ENCODE measurements around the gene NCR3LG1.

The NCR3LG1 gene

DNA sequence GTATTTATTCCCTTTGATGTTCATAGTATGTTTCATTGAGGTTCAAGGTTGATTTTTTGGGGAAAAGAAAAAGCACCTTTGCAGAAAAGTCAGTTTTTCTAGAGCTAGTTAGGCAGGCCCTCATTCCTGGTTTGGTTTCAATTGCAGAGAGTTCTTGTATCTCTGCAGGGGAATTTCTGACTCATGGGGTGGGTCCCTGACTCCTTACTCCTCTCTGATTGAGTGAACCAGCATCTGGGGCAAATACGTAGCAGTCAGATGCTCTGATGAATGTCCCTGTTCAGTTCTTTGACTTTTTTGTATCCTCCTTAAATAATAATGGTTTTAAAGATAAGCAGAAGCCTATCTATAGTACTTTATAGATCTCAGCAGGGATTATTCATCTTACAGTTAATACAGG is 7.7 kb upstream of the NCR3LG1 start:
- peak; percentile 88 for ATAC-seq
- TF ChIP-seq ZC3H10 (CRISPR knock-in tag; IDR thresholded peaks at IDR 0.05) (no peak), ZNF70 (CRISPR knock-in tag; IDR thresholded peaks at IDR 0.05) (no peak), ESRRG (CRISPR knock-in tag; IDR thresholded peaks at IDR 0.05) (no peak), ZFP30 (CRISPR knock-in tag; IDR thresholded peaks at IDR 0.05) (no peak), RARB (CRISPR knock-in tag; IDR thresholded peaks at IDR 0.05) (no peak), GLIS3 (CRISPR knock-in tag; IDR thresholded peaks at IDR 0.05) (no peak)
- TF ChIP-seq, protein P1, sequence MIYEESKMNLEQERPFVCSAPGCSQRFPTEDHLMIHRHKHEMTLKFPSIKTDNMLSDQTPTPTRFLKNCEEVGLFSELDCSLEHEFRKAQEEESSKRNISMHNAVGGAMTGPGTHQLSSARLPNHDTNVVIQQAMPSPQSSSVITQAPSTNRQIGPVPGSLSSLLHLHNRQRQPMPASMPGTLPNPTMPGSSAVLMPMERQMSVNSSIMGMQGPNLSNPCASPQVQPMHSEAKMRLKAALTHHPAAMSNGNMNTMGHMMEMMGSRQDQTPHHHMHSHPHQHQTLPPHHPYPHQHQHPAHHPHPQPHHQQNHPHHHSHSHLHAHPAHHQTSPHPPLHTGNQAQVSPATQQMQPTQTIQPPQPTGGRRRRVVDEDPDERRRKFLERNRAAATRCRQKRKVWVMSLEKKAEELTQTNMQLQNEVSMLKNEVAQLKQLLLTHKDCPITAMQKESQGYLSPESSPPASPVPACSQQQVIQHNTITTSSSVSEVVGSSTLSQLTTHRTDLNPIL (CRISPR knock-in tag; IDR thresholded peaks at IDR 0.05; ENCODE audit: low read depth), result no peak
- TF ChIP-seq, protein P2, sequence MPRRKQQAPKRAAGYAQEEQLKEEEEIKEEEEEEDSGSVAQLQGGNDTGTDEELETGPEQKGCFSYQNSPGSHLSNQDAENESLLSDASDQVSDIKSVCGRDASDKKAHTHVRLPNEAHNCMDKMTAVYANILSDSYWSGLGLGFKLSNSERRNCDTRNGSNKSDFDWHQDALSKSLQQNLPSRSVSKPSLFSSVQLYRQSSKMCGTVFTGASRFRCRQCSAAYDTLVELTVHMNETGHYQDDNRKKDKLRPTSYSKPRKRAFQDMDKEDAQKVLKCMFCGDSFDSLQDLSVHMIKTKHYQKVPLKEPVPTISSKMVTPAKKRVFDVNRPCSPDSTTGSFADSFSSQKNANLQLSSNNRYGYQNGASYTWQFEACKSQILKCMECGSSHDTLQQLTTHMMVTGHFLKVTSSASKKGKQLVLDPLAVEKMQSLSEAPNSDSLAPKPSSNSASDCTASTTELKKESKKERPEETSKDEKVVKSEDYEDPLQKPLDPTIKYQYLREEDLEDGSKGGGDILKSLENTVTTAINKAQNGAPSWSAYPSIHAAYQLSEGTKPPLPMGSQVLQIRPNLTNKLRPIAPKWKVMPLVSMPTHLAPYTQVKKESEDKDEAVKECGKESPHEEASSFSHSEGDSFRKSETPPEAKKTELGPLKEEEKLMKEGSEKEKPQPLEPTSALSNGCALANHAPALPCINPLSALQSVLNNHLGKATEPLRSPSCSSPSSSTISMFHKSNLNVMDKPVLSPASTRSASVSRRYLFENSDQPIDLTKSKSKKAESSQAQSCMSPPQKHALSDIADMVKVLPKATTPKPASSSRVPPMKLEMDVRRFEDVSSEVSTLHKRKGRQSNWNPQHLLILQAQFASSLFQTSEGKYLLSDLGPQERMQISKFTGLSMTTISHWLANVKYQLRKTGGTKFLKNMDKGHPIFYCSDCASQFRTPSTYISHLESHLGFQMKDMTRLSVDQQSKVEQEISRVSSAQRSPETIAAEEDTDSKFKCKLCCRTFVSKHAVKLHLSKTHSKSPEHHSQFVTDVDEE (CRISPR knock-in tag; IDR thresholded peaks at IDR 0.05), result no peak

DNA sequence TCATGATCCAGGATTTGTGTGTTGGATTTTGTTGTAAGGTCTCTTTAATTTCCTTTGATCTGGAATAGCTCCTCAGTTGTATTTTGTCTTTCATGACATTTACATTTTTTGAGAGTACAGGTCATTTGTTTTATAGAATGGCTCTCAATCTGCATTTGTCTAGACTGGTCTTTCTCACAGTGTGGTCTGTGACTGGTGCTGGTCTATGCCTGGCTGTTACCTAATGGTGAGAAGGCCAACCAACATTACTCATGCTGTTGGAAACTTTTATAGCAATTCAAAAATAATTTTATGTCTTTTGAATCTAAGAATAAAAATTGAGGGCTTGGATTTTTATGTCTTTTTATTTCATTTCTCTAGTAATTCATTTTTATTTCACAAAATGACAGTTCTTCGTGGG is 3.9 kb upstream of the NCR3LG1 start:
- TF ChIP-seq ARNTL (CRISPR knock-in tag; IDR thresholded peaks at IDR 0.05; ENCODE audit: borderline replicate concordance, low read depth) (no peak), ZC3H10 (CRISPR knock-in tag; IDR thresholded peaks at IDR 0.05) (no peak)
- no peak for ATAC-seq

DNA sequence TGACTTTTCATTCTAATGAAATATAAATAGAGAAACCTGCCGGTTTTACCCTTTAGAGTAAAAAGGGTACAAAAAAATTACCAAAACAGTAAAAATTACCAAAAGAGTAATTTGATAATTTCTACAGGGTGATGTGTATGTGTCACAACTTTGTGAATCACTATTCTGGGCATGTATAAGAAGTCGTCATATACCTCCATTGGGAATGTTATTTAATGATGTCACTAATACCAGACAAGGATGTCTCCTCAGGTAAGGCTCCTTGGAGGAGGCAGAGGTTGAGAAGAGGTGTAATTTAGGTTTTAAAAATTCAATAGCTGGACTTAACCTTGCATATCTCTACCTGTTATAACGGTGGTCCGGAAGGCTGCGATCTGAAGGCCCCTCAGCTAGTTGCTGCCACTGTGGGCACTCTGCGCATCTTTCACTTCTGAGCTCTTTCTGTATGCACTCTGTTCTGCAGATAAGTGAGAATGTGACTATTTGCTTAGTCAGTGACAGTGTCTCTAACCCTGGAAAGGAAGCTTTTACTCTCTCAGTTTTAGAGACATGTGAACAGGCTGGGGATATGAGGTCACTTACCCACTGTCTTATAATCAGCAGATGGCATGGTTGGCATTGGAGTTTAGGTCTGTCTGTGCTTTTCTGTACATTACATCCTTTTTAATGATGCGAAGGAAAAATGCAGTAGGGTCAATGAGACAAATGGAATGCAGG is 987 bp upstream of the NCR3LG1 start:
- ATAC-seq, result no peak
- TF ChIP-seq ZNF565 (CRISPR knock-in tag; conservative IDR thresholded peaks at IDR 0.05; ENCODE audit: low read depth) (no peak), ZC3H10 (CRISPR knock-in tag; IDR thresholded peaks at IDR 0.05) (no peak), ZNF8 (CRISPR knock-in tag; IDR thresholded peaks at IDR 0.05) (no peak), OSR1 (CRISPR knock-in tag; IDR thresholded peaks at IDR 0.05) (no peak), BACH2 (CRISPR knock-in tag; IDR thresholded peaks at IDR 0.05; ENCODE audit: borderline replicate concordance) (no peak)
- TF ChIP-seq, protein P3, sequence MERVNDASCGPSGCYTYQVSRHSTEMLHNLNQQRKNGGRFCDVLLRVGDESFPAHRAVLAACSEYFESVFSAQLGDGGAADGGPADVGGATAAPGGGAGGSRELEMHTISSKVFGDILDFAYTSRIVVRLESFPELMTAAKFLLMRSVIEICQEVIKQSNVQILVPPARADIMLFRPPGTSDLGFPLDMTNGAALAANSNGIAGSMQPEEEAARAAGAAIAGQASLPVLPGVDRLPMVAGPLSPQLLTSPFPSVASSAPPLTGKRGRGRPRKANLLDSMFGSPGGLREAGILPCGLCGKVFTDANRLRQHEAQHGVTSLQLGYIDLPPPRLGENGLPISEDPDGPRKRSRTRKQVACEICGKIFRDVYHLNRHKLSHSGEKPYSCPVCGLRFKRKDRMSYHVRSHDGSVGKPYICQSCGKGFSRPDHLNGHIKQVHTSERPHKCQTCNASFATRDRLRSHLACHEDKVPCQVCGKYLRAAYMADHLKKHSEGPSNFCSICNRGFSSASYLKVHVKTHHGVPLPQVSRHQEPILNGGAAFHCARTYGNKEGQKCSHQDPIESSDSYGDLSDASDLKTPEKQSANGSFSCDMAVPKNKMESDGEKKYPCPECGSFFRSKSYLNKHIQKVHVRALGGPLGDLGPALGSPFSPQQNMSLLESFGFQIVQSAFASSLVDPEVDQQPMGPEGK (CRISPR knock-in tag; IDR thresholded peaks at IDR 0.05; ENCODE audit: borderline replicate concordance), result no peak

DNA sequence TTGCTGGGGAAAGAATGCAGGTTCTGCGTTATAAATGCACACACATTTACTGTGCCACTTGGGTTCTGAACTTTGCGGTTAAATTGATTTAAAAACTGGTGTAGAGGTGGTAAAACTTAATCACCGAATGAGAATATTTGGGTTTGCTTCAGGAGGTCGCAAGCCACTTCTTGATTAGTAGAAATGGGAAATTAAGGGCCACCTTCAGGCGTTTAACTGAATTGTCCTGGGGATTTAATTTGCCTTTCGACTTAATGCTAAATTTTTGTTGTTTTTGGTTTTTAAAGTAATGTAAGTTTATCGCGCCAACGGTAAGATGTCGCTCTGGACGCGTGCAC is 459 bp upstream of the NCR3LG1 start:
- ATAC-seq, result no peak
- TF ChIP-seq ZNF565 (CRISPR knock-in tag; conservative IDR thresholded peaks at IDR 0.05; ENCODE audit: low read depth) (no peak), ZFP3 (CRISPR knock-in tag; IDR thresholded peaks at IDR 0.05) (no peak), RARB (CRISPR knock-in tag; IDR thresholded peaks at IDR 0.05) (no peak), ZFP30 (CRISPR knock-in tag; IDR thresholded peaks at IDR 0.05) (no peak), TCF4 (CRISPR knock-in tag; IDR thresholded peaks at IDR 0.05; ENCODE audit: borderline replicate concordance) (no peak), ZC3H10 (CRISPR knock-in tag; IDR thresholded peaks at IDR 0.05) (no peak), ISL1 (CRISPR knock-in tag; IDR thresholded peaks at IDR 0.05) (no peak), OSR1 (CRISPR knock-in tag; IDR thresholded peaks at IDR 0.05) (no peak), ESRRG (CRISPR knock-in tag; IDR thresholded peaks at IDR 0.05) (no peak), ZNF70 (CRISPR knock-in tag; IDR thresholded peaks at IDR 0.05) (no peak), GLIS3 (CRISPR knock-in tag; IDR thresholded peaks at IDR 0.05) (no peak), ARNTL (CRISPR knock-in tag; IDR thresholded peaks at IDR 0.05; ENCODE audit: borderline replicate concordance, low read depth) (no peak), CSDC2 (CRISPR knock-in tag; IDR thresholded peaks at IDR 0.05) (no peak)
- TF ChIP-seq, protein P4, sequence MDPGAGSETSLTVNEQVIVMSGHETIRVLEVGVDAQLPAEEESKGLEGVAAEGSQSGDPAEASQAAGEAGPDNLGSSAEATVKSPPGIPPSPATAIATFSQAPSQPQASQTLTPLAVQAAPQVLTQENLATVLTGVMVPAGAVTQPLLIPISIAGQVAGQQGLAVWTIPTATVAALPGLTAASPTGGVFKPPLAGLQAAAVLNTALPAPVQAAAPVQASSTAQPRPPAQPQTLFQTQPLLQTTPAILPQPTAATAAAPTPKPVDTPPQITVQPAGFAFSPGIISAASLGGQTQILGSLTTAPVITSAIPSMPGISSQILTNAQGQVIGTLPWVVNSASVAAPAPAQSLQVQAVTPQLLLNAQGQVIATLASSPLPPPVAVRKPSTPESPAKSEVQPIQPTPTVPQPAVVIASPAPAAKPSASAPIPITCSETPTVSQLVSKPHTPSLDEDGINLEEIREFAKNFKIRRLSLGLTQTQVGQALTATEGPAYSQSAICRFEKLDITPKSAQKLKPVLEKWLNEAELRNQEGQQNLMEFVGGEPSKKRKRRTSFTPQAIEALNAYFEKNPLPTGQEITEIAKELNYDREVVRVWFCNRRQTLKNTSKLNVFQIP (CRISPR knock-in tag; IDR thresholded peaks at IDR 0.05; ENCODE audit: borderline replicate concordance, low read depth), result no peak
- TF ChIP-seq, protein P1 (CRISPR knock-in tag; IDR thresholded peaks at IDR 0.05; ENCODE audit: low read depth), result no peak
- TF ChIP-seq, protein P3 (CRISPR knock-in tag; IDR thresholded peaks at IDR 0.05; ENCODE audit: borderline replicate concordance), result no peak
